ENCODE measurements around the gene BSN.

BSN gene

DNA sequence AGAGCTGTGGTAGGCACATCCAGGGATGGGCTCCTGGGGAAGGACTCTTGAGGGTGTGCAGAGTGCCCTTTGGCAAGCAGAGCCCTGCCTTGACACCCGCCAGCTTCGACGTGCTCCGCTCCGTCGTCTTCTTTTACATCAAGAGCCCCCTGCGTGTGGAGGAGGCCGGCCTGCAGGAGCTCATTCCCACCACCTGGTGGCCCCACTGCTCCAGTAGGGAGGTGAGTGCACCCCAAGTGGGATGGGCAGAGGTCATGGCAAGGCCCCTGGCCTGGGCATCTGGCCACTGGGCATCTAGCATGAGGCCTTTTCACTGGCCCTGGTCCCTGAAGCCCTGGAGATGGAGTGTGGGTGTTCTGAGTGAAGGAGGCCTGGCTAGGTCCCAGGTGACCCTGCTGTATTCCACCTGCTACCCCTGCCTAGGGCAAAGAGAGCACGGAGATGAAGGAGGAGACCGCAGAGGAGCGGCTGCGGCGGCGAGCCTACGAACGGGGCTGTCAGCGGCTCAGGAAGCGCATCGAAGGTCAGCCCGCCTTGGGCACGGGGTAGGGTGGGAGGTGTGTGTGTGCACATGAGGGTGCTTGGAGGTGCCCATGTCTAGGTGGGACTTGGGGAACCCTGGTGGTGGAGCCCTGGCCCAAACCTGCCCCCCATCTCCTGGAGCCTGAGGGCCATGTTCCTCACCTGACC lies 147.3 kb downstream of the BSN start:
- no peak for DNase-seq

DNA sequence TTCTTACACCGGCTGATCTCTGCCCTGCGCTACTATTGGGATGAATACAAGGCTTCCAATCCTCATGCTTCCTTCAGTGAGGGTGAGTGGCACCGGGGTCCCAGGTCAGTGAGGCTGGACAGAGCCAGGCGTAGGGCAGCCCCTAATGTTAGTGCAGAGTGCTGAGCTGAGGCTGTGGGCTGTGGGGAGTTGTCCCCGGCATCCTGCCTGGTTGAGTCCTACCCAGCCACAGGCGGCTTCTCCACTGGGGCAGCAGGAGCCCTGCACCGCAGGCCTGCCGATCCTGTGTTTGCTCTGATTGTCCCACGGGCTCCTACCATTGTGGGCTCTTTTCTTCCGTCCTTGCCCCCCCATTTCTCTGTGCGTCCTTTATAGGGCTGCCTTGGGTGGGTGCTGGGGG lies 148.4 kb downstream of the BSN start:
- no peak for DNase-seq

DNA sequence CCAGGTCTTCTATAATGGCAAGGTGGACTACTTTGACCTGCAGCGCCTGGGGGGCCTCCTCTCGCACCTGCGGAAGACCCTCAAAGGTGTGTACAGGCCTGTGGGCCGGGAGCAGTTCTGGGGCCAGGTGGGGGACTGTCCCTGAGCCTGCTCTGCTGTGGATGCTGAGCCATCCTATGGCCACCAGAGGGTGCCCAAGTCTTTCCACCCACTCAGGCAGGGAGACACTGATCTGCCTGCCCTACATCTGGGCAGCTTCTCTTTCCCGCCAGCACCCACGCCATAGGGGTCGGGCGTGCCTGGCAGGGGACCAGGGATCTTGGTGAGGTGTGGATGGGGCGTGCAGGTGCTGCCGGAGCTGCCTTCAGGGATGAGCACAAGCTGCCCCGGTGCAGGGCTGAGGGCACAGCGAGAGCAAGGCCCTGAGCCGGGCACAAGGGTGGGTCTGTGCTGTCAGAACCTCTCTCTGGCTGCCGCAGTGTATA lies 149.2 kb downstream of the BSN start:
- DNase-seq: peak in 4 of 5 experiments; percentile 40 to 77 (median 48)

DNA sequence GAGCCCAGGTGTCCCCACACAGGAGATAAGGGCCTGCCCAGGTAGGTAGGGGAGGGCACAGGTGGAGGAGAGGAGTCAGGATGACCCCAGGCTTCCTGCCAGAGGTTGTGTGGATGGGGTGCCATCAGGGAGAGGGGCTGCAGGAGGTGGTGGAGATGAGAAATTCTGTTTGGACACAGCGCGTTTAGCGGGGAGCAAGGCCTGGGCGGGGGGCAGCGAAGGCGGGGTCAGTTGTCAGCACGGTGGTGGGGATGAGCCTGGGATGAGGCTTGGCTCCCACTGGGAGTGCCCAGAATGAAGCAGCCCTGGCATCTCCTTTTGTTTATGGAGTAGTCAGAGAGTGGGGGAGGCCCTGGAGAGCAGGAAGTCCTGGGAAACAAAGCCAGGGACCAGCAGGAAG lies 149.7 kb downstream of the BSN start:
- DNase-seq: no peak

DNA sequence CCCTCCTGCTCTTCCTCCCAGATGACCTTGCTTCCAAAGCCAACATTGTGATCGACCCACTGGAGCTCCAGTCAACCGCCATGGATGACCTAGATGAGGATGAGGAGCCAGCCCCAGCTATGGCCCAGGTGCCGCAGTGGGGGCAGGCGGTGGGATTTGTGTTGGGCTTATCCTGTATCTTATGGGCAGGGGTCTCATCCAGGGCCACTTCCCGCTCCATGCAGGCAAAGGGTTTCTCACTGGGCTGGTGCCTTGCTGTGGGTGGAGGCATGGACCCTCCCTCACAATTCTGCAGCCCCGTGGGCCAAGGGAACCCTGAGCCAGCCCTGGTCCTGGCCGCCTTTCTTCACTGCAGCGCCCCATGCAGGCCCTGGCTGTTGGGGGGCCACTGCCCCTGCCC lies 150.4 kb downstream of the BSN start:
- no peak for DNase-seq

DNA sequence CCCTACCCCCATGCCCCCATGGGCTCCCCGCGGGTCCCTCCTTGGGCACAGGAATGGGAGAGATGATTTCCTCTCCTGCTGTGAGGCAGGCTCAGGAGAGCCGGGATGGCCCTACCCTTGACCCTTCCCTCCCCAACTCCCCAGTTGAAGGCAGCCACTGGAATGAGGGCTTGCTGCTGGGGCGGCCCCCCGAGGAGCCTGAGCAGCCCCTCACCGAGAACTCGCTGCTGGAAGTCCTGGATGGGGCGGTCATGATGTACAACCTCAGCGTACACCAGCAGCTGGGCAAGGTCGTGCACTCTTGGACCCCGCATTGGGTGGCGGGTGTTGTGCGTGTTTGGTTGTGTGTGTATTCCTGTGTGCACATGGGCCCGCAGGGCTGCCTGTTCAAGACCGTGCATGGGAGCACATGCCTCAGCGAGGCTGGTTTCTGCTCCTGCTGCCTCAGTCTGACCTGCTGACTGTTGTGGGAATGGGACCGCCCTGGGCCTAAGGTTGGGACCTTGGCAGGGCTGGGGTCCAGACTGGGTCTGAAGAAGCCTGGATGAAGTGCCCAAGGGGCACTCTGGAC lies 151.2 kb downstream of the BSN start:
- DNase-seq: no peak

DNA sequence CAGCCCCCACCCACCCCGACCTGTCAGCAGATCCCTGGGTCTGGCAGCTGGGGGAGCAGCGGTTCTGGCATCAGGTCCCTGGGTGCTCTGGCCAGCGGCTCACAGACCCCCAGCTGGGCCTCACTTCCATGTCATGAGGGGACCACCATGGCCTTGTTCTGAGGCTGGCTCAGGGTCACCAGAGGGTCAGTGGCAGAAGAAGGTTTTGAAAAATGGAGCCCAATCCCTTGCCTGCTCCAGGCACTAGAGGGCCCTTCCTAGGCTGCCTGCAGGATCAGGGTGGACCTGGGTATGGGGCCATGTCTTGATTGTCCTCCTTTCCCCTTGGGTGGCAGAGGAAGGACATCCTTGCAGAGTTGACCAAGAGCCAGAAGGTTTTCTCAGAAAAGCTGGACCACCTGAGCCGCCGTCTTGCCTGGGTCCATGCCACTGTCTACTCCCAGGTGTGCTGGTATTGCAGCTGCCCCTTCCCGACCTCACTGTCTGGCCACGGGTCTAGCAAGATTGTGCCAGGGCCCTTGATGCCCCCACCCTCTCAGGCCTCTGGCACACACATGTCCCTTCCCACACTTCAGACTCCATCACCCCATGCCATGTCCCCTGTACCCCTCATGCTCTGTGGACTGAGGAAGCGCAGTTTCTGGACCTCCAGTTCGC lies 152.3 kb downstream of the BSN start:
- no peak for DNase-seq

DNA sequence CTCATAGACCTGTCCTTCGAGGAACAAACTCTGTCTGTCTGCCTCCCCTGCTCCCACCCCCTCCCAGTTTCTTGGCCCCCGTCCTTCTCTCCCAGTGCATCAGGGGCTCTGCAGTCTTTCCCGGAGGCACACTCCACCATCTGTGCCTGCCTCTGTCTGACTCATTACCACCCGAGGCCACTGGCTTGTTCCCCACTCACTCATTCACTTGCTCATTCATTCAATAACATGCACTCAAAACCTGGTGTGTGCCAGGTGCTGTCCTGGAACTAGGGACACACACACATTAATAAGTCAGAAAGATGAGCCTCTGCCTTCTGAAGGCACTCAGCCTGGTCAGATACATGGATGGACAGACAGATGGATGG lies 152.8 kb downstream of the BSN start:
- no peak for DNase-seq

DNA sequence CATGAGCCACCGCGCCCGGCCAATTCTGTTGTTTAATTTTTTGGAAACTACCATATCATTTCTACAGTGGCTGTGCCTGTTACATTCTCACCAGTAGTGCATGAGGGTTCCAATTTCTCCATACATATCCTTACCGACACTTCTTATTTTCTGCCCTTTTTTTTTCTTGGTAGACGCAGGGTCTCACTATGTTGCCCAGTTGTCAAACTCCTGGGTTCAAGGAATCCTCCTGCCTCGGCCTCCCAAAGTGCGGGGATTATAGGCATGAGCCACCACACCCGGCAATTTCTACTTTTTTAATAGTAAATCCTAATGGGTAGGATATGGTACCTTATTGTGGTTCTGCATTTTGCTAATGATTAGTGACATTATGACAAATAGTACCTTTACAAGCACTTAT lies 155.6 kb downstream of the BSN start:
- no peak for DNase-seq

DNA sequence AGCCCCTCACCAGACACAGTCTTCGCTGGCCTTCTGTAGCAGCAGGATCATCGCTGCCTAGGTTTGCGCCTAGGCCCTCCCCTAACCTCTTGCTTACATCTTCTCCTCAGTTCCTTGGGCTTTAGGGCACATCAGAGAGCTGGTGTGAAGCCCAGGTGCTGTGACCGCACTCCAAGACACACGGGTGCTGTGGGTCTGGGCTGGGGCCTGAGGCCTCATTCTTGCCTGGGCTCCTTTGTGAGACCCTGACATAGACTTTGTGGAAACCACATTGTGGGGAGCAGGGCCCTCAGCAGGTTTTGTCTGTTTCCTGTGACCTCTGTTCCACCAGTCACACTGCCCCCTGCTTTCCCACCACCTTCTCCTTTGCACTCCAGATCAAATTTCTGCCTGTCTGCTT lies 157.2 kb downstream of the BSN start:
- DNase-seq: no peak

DNA sequence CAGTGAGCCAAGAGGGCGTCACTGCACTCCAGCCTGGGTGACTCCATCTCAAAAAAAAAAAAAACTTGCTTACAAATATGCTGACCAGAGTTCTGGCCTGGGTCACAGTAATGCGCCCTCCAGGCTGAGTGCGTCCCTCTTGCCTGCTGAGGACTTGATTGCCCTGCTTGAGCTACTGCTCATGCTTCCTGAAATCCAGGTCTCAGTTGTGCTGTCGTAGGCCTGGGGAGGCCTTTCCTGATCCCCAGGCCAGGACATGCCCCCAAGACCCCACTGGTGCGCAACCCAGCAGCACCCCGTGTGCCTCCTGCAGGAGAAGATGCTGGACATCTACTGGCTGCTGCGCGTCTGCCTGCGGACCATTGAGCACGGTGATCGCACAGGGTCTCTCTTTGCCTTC lies 157.9 kb downstream of the BSN start:
- no peak for DNase-seq

DNA sequence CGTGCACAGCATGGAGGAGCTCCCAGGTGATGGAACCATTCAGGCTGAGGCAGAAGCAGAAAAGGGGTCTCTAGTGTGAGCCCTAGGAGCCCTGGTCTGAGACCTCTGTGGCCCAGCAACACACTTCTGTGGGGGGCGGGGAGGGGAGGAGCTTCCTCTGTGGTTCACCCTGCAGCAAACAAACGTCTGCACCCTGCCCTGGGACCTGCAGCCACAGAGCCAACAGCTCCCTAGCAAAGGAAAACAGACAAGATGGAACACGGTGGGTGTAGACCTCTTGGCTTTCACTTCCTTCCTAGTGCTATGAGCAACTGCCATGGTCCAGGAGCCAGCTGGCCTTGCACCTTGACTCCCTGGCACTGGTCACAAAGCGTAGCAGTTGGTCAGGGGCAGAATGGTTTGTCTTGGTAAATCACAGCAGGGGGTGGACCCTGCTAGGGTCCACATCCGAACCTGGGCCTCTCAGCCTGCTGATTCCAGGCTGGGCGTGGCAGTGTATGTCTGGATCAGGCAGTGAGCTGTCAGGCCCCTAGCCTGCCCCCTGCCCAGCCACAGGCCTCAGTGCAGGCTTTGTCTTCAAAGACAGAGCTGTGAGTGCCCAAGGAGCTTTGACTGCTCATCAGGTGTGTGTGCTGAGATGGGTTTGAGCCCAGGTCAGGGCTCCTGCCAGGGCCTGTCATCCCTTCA lies 158.5 kb downstream of the BSN start:
- peak in 1 of 5 experiments; percentile 65 for DNase-seq

DNA sequence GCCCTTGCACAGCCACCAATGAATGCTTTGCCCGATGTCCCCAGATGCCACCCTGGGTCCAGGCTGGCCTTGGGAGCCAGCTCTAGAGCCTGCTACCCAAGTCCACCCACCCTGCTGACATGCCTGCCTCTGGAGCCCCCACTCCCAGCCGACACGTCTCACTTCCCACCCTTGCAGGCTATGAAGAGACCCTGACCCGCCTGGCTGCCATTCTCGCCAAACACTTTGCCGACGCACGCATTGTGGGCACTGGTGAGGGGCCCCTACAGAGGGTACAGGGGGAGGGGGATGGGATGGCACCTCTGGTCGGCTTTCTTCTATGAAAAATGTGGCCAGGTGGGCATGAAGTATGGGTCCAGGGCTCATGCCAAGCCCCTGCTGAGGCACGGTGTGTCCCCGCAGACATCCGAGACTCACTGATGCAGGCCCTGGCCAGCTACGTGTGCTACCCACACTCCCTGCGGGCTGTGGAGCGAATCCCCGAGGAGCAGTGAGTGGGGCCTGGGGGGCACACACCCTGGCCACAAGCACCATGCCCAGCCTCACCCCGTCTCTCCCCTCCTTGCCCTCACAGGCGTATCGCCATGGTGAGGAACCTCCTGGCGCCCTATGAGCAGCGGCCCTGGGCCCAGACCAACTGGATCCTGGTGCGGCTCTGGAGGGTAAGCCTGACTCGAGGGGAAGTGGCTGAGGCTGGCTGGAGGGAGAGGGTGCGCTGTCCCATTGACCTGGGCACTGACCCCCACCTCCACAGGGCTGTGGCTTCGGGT lies 159.2 kb downstream of the BSN start:
- no peak for DNase-seq

DNA sequence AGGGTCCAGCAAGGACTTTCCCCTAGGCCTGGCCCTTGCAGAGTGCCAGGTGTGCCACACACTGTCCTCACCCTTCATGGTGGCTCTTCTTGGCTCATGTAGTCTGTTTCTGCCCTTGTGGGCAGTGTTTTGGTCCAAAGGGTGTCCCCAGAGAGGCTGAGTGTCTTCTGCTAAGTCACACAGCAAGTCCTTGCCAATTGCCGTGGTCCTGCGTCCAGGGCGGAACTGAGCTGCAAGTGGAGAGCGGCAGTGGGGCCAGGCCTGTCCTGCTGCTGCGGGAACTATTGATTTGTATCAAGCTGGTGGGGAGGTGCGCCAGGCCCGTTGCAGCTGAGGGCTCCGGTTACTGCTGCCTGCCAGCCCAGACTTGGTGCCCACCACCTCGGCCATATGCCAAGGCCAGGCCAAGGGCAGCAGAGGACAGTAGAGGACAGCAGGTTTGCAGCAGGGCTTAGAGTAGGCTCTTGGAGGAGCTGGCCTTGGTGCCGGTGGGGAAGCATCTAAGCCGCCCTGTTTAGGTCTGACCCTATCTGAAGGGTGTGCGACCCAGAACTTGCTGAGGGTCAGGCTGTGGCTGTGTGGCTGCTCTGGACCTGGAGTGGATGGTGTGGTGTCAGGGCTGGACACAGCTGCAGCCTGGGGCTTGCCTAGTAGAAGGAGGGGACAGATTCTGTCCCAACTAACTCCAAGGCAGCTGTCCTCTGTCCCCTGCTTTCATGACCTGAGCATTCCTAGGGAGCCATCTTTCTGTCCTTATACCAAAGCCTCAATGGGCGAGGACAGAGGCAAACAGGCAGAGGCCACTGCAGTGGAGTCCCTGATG lies 160.7 kb downstream of the BSN start:
- no peak for DNase-seq

DNA sequence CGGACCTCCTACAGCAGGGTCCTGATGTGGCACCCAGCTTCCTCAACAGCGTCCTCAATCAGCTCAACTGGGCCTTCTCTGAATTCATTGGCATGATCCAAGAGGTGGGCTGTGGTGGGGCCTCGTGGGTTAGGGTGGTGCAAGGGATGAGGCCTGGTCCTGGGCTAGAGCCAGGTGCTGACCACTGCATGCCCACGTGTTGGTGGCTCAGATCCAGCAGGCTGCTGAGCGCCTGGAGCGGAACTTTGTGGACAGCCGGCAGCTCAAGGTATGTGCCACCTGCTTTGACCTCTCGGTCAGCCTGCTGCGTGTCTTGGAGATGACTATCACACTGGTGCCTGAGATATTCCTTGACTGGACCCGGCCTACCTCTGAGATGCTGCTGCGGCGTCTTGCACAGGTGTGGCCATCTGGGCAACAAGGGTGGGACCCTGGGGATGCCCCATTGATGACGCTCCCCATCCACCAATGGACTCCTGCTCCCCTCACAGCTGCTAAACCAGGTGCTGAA lies 161.4 kb downstream of the BSN start:
- no peak for DNase-seq

DNA sequence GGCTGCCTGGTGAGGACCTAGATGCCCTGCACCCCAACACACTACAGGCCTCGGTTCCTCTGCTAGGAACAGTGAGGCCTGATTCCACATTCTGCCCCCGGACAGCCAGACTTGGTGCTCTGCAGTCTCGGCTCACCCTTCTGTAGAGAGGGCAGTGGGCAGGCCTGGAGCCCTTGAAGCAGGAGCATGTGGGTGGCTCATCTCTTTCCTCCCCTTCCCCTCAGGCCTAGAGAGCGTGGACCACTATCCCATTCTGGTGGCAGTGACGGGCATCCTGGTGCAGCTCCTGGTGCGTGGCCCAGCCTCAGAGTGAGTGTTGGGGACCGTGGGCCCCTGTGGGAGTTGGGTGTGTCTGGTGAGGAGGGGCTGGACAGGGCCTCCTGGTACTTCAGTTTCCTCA lies 161.9 kb downstream of the BSN start:
- DNase-seq: no peak

DNA sequence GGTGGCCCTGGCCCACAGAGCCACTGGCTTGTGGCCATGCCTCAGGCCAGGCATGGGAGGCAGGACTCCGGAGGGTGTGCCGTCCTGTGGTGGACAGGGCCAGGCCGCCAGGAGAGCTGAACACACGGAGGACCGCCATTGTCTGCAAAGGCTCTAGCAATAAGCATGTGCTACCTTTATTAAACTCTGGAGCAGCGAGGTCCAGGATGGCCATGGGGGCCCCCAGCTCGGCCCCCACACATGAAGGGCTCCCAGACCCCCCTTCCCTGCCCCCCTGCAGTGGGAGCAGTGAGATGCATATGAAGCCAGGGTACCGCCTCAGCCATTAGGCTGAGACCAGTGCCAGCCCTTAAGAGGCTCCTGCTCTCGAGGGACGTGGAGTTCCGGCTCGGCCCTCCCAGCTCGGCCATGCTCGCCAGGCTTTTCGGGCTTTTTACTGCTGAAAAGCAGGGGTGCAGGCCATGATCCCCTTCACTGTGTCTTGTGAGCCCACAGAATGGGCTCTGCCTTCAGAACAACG lies 162.5 kb downstream of the BSN start:
- DNase-seq: no peak

DNA sequence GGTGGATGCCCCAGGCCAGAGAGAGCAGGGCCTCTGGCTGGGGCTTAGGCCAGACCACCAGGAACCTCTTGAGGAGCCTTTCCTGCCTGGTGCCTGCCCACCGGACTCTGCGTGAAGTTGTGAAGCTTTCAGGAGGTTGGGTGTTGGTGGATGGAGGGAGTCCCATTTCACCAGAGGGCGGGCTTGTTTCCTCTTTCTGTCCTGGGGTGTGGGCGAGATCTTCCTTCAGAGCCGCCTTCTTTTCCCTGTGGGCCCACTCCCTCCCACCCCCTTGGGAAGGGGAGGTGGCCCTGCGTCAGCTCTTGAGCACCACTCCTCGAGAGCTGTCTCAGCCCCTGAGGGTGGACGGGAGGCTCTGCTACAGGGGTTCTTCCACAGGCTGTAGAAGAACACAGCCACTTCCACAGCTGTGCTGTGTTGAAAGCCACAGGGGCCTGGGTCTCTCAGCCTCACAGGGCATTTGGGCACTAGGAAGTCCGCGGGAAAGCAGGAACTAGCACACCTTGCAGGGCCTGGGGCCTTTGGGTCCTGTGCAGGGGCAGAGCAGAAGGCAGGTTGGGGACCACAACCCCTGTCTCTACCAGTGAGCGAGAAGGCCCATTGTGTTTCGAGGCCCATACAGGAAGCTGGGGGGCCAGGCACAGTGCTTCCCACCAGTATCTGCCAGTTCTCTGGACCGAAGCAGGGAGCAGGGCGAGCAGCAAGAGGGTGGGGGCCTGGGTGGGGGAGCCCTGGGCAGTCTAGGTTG lies 163.1 kb downstream of the BSN start:
- no peak for DNase-seq

DNA sequence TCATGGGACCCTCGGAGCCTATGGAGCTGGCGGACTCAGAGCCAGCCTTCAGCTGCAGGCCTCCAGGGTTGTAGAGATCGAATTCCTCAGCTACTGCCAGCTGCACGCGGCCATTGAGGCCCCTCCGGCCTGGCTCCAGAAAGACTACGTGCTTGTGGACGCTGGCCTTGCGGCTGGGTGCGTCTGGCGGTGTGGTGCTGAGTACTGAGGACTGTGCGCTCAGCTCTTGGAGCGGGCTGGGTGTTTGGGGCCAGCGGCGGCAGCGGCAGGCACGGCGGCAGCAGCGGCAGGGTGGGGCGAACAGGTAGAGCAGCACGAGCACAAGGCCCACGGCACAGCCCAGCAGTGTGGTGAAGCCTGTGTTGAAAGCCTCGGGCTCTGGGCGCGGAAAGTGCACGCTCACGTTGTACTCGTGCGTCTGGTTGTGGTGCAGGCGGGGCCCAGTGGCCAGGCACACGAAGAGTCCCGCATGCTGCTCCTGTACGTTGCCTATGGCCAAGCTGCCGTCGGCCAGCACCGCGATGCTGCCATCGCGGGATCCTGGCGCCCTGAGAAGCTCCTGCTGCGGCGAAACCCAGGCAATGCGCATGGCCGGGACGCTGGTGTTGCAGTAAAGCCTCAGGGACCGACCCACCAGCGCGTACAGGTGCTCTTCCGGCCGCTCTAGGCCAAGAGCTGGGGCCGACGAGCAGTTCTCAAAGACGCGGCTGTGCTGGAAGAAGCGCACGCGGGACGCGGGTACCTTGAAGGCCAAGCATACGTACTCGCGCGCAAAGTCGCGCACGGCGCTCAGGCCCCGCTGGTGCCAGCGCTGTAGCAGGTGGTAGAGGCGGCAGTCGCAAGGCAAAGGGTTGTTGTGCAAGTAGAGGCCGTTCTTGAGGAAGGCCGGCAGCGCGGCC lies 163.9 kb downstream of the BSN start:
- DNase-seq: peak in 1 of 5 experiments; percentile 19

DNA sequence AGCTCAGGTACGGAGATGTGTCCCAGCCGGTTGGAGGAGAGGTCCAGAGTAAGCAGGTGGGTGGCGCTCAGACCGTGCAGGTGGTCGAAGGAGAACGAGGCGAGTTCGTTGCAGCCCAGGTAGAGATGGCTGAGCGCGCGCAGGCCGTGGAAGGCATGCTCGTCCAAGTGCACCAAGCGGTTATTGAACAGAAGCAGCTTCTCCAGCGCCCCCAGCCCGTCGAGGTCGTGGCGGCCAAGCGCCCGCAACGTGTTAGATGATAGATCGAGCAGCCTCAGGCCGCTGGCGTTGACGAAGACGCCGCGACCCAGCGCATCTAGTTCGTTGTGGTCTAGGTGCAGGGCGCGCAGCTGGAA lies 164.6 kb downstream of the BSN start:
- no peak for DNase-seq

All from T-helper 2 cell (primary cell).